ENCODE data around the gene ZNF391.
"Not testable (repeated sequence)": the region's sequence is repeated elsewhere in the genome, so short reads cannot be mapped to it uniquely, and the experiment has no call there.

The ZNF391 gene

DNA sequence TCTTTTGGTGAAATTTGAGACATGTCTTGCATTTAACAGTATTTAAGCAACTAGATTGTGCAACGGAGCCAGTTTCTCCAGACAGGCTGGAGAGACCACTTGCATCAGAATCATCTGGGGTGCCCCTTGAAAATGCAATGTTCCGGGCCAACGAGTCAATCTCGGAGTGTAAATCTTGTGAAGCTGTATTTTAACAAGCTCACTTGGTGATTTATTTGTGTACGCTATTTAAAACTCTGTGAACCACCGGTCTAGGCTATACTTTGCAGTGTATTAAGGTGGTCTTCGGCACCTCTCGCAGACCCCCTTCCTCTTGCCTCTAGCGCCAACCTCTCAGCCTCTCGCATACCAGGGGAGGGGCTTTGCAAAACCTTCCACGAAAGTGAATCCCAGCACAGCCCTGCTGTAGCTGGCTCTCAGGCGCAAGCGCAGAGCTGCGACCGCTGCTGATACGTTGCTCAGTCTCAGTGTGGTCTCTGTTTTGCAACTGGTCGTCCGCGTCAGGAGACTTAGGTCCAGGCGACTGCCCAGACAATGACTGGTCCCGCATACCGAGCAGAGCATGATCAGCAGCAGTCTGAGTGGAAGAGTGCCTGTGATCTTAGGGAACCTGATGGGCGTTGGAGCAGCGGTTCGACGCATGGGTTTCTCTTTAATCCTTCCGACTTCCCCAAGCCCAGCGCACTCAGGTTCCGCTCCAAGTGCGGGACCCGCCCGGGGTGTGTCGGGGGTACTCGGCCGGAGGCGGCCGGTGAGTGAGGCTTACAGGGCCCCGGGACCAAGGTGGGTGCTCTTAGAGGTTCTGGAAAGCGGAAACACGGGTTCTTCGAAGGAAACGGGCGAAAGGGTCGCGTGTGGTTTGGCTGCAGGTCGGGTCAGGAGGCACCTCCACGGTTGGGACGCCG, at the start of gene ZNF391:
Gene ZNF391 (plus strand): TSS at position 467 of the 905 bp plus-strand sequence. CDS start 11,612 bp downstream, outside the sequence.
- H3K27ac ChIP-seq: peak within 1 kb of the TSS; percentile 68
- DNase-seq (ENCODE audit: low read depth, low spot score): peak; percentile 59

DNA sequence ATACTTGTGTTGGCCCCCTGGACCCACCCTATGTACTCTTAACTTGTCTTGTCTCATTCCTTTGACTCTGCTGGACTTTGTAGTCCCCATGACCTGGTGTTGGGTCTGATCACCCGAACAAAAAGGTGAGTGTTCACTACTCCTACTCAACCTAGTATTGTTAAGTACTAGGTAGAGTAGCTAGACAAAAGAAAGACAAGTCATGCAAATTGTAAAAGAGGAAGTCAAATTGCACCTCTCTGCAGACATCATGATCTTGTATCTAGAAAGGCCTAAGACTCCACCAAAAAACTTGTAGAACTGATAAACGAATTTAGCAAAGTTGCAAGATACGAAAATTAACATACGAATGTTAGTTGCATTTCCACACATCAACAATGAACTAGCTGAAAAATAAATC, 35.7 kb upstream of the ZNF391 start:
- no peak overlapping the region for H3K27ac ChIP-seq
- no peak for DNase-seq (ENCODE audit: low read depth, low spot score)

DNA sequence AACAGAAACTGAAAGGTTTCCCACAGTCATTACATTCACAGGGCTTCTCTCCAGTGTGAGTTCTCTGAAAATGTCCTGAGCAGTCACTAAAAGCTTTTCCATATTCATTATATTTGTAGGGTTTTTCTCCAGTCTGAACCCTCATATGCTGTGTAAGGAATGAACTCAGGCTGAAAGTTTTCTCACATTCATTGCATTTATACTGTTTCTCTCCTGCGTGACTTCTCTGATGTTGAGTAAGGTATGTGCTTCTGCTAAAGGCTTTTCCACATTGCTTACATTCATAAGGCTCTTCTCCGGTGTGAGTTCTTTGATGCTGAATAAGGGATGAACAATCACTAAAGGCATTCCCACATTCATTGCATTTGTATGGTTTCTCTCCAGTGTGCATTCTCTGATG, 29.8 kb upstream of the ZNF391 start:
- DNase-seq (ENCODE audit: low read depth, low spot score): no peak
- no peak overlapping the region for H3K27ac ChIP-seq

- H3K27ac ChIP-seq: no peak overlapping the region
- no peak for DNase-seq (ENCODE audit: low read depth, low spot score)
Observed at GRCh38 chr6:27359231-27359630, 29.3 kb upstream of the ZNF391 start.

DNA sequence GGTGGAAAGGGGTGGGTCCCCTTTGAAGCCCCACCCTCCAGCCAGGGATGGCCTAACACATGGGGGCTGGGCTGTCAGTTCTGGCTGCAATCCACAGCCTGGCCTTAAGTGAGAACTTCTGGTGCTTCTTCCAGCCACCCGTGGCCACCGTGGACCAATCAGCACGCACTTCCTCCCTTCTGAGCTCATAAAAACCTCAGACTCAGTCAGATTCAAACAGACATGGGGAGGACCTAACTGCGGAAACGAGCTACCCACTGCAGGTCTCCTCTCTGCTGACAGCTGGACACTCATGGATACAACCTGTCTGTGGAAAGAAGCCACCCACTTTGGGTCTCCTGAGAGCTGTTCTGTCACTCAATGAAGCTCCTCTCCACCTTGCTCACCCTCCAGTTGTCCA, 20.4 kb upstream of the ZNF391 start:
- H3K27ac ChIP-seq: no peak overlapping the region
- no peak for DNase-seq (ENCODE audit: low read depth, low spot score)

- H3K27ac ChIP-seq: no peak overlapping the region
- no peak for DNase-seq (ENCODE audit: low read depth, low spot score)
Observed at GRCh38 chr6:27370391-27370790, 18.2 kb upstream of the ZNF391 start.

GRCh38 chr6:27374824-27375612, 13.5 kb upstream of the ZNF391 start:
- DNase-seq (ENCODE audit: low read depth, low spot score): peak; percentile 39
- H3K27ac ChIP-seq: peak overlapping the region; percentile 53

DNA sequence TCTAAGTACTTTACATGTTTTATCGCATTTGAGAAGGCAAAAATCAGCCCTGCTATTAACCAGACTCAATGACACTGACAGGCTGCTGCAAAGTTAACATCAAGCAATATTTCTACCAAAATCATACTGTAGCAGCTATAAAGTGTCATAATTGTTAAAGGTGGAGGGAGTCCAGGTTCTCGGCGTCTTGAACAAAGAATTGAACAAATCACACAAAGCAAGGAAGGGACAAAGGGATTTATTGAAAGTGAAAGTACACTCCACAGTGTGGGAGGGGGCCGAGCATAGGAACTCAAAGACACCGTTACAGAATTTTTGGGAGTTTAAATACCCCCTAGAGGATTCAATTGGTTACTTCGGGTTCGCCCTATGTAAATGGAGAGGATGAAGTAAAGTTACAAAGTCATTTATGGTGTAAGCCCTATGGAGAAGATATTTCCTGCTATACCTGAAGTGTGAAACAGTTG, 12.9 kb upstream of the ZNF391 start:
- peak overlapping the region; percentile 53 for H3K27ac ChIP-seq
- DNase-seq (ENCODE audit: low read depth, low spot score): no peak

DNA sequence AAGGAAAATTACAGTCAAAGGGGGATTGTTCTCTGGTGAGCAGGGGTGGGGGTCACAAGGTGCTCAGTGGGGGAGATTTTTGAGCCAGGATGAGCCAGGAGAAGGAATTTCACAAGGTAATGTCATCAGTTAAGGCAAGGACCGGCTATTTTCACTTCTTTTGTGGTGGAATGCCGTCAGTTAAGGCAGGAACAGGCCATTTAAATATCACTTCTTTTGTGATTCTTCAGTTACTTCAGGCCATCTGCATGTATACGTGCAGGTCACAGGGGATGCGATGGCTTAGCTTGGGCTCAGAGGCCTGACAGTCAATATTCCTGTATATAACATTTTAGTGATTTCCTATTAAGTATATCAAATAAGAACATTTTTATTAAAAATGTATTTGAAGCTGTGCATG, 10.2 kb upstream of the ZNF391 start:
- not testable (repeated sequence) for H3K27ac ChIP-seq; DNase-seq (ENCODE audit: low read depth, low spot score)

GRCh38 chr6:27381001-27381400, 7.6 kb upstream of the ZNF391 start:
- DNase-seq (ENCODE audit: low read depth, low spot score); H3K27ac ChIP-seq: not testable (repeated sequence)

DNA sequence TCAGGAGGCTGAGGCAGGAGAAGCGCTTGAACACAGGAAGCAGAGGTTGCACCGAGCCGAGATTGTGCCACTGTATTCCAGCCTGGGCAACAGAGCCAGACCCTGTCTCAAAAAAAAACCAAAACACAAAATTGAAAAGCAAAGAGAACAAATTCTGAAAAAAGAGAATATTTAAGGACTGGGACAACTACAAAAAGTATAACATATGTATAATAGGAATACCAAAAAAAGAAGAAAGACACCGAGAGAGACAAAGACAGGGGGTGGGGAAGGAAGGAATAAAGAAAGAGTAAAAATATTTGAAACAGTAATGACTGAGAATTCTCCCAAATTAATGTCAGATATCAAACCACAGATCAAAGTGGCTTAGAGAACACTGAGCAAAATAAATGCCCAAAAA, 5.5 kb upstream of the ZNF391 start:
- no peak for DNase-seq (ENCODE audit: low read depth, low spot score)
- no peak overlapping the region for H3K27ac ChIP-seq

GRCh38 chr6:27383481-27383880, 5.1 kb upstream of the ZNF391 start:
- no peak overlapping the region for H3K27ac ChIP-seq
- DNase-seq (ENCODE audit: low read depth, low spot score): no peak

GRCh38 chr6:27392623-27393022, 4.1 kb downstream of the ZNF391 start:
- H3K27ac ChIP-seq: no peak overlapping the region
- DNase-seq (ENCODE audit: low read depth, low spot score): no peak

DNA sequence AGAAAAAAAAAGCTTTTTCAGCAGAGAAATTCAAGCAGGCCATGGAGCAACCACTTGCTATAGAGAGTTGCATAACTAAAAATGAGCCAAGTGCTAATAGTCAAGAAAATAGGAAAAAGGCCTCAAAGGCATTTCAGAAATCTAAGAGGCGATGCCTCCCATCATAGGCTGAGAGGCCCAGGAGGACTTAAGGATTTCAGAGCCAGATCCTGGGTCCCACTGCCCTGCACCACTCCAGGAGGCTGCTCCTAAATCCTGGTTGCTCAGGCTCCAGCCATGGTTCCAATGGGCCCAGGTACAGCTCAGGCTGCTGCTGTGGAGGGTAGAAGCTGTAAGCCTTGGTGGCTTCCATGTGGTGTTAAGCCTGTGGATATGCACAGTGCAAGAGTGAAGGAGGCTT, 5.5 kb downstream of the ZNF391 start:
- no peak for DNase-seq (ENCODE audit: low read depth, low spot score)
- H3K27ac ChIP-seq: no peak overlapping the region

DNA sequence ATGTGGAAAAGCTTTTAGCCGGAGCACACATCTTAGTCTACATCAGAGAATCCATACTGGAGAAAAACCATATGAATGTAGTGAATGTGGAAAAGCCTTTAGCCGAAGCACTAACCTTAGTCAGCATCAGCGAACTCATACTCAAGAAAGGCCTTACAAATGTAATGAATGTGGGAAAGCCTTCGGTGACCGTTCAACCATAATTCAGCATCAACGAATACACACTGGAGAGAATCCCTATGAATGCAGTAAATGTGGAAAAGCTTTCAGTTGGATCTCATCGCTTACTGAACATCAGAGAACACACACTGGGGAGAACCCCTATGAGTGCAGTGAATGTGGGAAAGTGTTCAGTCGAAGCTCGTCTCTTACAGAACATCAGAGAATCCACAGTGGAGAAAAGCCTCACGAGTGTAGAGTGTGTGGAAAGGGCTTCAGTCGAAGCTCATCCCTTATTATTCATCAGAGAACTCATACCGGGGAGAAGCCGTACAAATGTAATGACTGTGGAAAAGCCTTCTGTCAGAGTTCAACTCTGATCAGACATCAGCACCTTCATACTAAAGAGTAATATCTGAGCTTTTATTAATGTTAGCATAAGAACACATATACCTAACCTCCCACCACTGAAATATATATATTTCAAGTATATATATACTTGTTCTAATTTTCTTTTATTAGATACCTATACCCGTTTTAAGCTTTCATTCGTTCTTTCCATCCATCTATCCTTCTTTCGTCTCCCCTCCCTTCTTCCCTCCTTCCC, 12.5 kb downstream of the ZNF391 start:
- H3K27ac ChIP-seq: no peak overlapping the region
- DNase-seq (ENCODE audit: low read depth, low spot score): no peak

DNA sequence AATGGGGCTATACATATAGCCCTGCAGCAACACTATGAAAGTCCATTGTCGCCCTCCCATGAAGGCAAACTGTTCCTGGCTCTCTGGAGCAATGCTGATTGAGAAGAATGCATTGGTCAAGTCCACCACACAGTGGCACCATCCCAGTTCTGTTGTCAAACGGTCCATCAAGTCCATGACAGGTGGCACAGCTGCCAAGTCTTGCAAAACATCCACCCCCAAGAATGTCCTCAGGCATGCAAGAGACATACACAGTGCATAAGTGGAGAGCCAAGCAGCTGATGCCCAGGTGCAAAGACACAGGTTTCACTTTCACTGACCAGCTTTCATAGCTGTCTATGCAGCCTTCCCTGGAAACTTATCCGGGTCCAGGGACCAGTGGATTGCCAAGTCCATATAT, 17.5 kb downstream of the ZNF391 start:
- H3K27ac ChIP-seq: no peak overlapping the region
- DNase-seq (ENCODE audit: low read depth, low spot score): peak; percentile 14

GRCh38 chr6:27407153-27407814, 18.7 kb downstream of the ZNF391 start:
- DNase-seq (ENCODE audit: low read depth, low spot score): no peak
- no peak overlapping the region for H3K27ac ChIP-seq

DNA sequence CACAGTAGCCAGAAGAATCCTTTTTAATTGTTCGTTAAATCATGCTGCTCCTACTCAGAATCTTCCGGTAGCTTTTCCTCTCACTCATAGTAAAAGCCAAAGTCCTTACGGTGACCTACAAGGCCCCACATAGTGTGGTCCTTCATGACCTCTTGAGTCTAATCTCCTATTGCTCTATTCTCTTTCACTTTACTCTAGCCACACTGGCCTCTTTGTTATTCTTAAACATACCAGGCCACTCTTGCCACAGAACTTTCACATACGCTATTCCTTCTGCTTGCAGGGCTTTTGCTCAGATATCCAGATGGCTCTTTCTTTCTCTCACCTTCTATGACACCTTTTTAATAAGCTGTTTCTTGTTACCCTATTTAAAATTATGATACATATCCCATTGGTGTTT, 25.7 kb downstream of the ZNF391 start:
- H3K27ac ChIP-seq: no peak overlapping the region
- DNase-seq (ENCODE audit: low read depth, low spot score): no peak

GRCh38 chr6:27414996-27415395, 26.4 kb downstream of the ZNF391 start:
- DNase-seq (ENCODE audit: low read depth, low spot score): no peak
- H3K27ac ChIP-seq: no peak overlapping the region

DNA sequence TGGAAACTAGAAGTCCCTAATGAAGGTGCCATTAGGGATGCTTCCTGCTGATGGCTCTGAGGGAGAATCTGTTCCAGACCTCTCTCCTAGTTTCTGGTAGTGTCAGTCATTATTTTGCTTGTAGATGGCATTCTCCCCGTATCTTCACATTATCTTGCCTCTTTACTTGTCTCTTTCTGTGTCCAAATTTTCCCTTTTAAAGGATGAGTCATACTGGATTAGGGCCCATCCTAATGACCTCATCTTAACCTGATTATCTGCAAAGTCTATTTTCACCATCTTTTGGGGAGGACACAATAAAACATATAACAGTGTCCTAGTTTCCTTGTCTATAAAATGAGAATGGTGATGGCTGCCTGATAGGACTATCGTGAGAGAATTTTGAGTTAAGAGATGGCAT, 27.3 kb downstream of the ZNF391 start:
- H3K27ac ChIP-seq: no peak overlapping the region
- DNase-seq (ENCODE audit: low read depth, low spot score): no peak

Measured in epithelial cell of prostate (primary cell).